OCI-LY3 (cell line): ENCODE results near the gene NOS1AP.
A peak's percentile ranks its signal among the peaks of the same experiment; 100 is the strongest.

Source experiments
- CTCF ChIP-seq: fragments of 200-600, 300-600 bp; sonication (generic); IDR thresholded peaks from 2 replicates; pipeline ENCODE4 v1.5.1; 2014; ENCODE audit warnings: antibody characterized with exemption, low read length, low read depth
- EZH2phosphoT487 ChIP-seq: fragments of 200-600 bp; shearing (Covaris generic); IDR thresholded peaks from 2 replicates; pipeline ENCODE4 v1.6.1; 2018; ENCODE audit warnings: antibody characterized with exemption, mixed run types, low read depth

GRCh38 chr1:162357681-162358266 is 288.3 kb downstream of the NOS1AP start:
- TF ChIP-seq CTCF (peak; percentile 79), EZH2phosphoT487 (no peak)
